HepG2 (cell line): ENCODE measurements around the gene SLC16A5. TPM values are rescaled to one million over a fixed set of nuclear protein-coding genes. Genes with fewer than 3 reads are reported as not detected.

Experiments
- AGO2 ChIP-seq: fragments of 200-400 bp; formaldehyde crosslinking; optimal IDR thresholded peaks from 2 replicates; pipeline ENCODE3; 2017; ENCODE audit warnings: mild to moderate bottlenecking, low read depth, low read length, moderate library complexity
- ATF7-NPFF ChIP-seq: sonication (generic); formaldehyde crosslinking; IDR thresholded peaks from 2 replicates; pipeline ENCODE4 v1.8.1; 2023; ENCODE audit warnings: mild to moderate bottlenecking, low read depth, missing genetic modification reagents, moderate library complexity
- BATF2 ChIP-seq: sonication (generic); formaldehyde crosslinking; IDR thresholded peaks from 2 replicates; pipeline ENCODE4 v1.8.0; 2022; ENCODE audit warnings: mild to moderate bottlenecking, missing genetic modification reagents, moderate library complexity
- HNRNPL ChIP-seq: fragments of 200-400 bp; formaldehyde crosslinking; IDR thresholded peaks from 2 replicates; pipeline ENCODE4 v1.6.1; 2017; ENCODE audit warnings: mild to moderate bottlenecking, low read depth, low read length
- MBD4 ChIP-seq: IDR thresholded peaks from 2 replicates; pipeline ENCODE4 v1.6.1; 2012; ENCODE audit warnings: low read length, inconsistent platforms, borderline replicate concordance
- NCOA5 ChIP-seq: sonication (generic); formaldehyde crosslinking; IDR thresholded peaks from 2 replicates; pipeline ENCODE4 v1.4.0; 2020; ENCODE audit warnings: missing genetic modification reagents
- NR2F2 ChIP-seq: IDR thresholded peaks from 2 replicates; pipeline ENCODE4 v1.6.1; 2012; ENCODE audit warnings: low read depth, inconsistent platforms, borderline replicate concordance
- RBFOX2 ChIP-seq: fragments of 200-400 bp; formaldehyde crosslinking; IDR thresholded peaks from 2 replicates; pipeline ENCODE4 v1.6.1; 2017; ENCODE audit warnings: low read depth, mild to moderate bottlenecking, low read length
- RFXAP ChIP-seq: sonication (generic); formaldehyde crosslinking; IDR thresholded peaks from 2 replicates; pipeline ENCODE4 v1.4.0; 2020; ENCODE audit warnings: missing genetic modification reagents, borderline replicate concordance
- SMAD1 ChIP-seq: sonication (generic); formaldehyde crosslinking; IDR thresholded peaks from 2 replicates; pipeline ENCODE4 v1.4.0; 2020; ENCODE audit warnings: missing genetic modification reagents, low read depth, mild to moderate bottlenecking, borderline replicate concordance
- TGIF2 ChIP-seq: IDR thresholded peaks from 2 replicates; pipeline ENCODE4 v1.6.1; 2016; ENCODE audit warnings: control low read depth, missing compliant biosample characterization
- THAP7 ChIP-seq: sonication (generic); formaldehyde crosslinking; IDR thresholded peaks from 2 replicates; pipeline ENCODE4 v1.8.1; 2023; ENCODE audit warnings: mild to moderate bottlenecking, missing genetic modification reagents
- ZBTB20 ChIP-seq: sonication (generic); formaldehyde crosslinking; IDR thresholded peaks from 2 replicates; pipeline ENCODE4 v1.8.1; 2023; ENCODE audit warnings: missing genetic modification reagents, low read depth, mild to moderate bottlenecking, borderline replicate concordance
- ZBTB38 ChIP-seq: sonication (generic); formaldehyde crosslinking; IDR thresholded peaks from 2 replicates; pipeline ENCODE4 v1.5.1; 2020; ENCODE audit warnings: mild to moderate bottlenecking, missing genetic modification reagents
- ZFP41 ChIP-seq: sonication (generic); formaldehyde crosslinking; IDR thresholded peaks from 2 replicates; pipeline ENCODE4 v1.4.0; 2020; ENCODE audit warnings: mild to moderate bottlenecking, missing genetic modification reagents, borderline replicate concordance
- ZNF101 ChIP-seq: sonication (generic); formaldehyde crosslinking; IDR thresholded peaks from 2 replicates; pipeline ENCODE4 v1.4.0; 2020; ENCODE audit warnings: mild to moderate bottlenecking, low read depth, missing genetic modification reagents, borderline replicate concordance
- ZNF136 ChIP-seq: sonication (generic); formaldehyde crosslinking; IDR thresholded peaks from 2 replicates; pipeline ENCODE4 v1.8.1; 2022; ENCODE audit warnings: low read depth, mild to moderate bottlenecking, moderate library complexity, missing genetic modification reagents
- ZNF180 ChIP-seq: sonication (generic); formaldehyde crosslinking; IDR thresholded peaks from 2 replicates; pipeline ENCODE4 v1.4.0; 2020; ENCODE audit warnings: low read depth, missing genetic modification reagents, borderline replicate concordance
- ZNF572 ChIP-seq: sonication (generic); formaldehyde crosslinking; IDR thresholded peaks from 2 replicates; pipeline ENCODE4 v1.5.1; 2020; ENCODE audit warnings: mild to moderate bottlenecking, missing genetic modification reagents
- ZNF615 ChIP-seq: sonication (generic); formaldehyde crosslinking; IDR thresholded peaks from 2 replicates; pipeline ENCODE4 v1.5.0; 2020; ENCODE audit warnings: mild to moderate bottlenecking, missing genetic modification reagents, borderline replicate concordance
- ZNF816 ChIP-seq: sonication (generic); formaldehyde crosslinking; IDR thresholded peaks from 2 replicates; pipeline ENCODE4 v1.8.0; 2022; ENCODE audit warnings: missing genetic modification reagents, mild to moderate bottlenecking, borderline replicate concordance
- ZNF879 ChIP-seq: sonication (generic); formaldehyde crosslinking; IDR thresholded peaks from 2 replicates; pipeline ENCODE4 v1.8.1; 2023; ENCODE audit warnings: missing genetic modification reagents
- polyA plus RNA-seq, 8 experiments: library from polyadenylated mRNA; depleted of rRNA in 3 of 8; stranded (reverse) in 7 of 8; unstranded in 1 of 8; fragments of >200 nt; fragmentation: Illumina TruSeq in 4 of 8; extraction: Trizol in 4 of 8; gene quantifications; 2 replicates each; pipeline versions ENCODE4 v1.2.1 to v1.2.3, GENCODE V29; 2011 to 2016; ENCODE audit warnings: low read depth in 4 of 8, missing spikeins in 1 of 8, mixed read lengths in 1 of 8; ENCODE audit not compliant: insufficient read depth in 1 of 8
- total RNA-seq, 5 experiments: library from RNA; depleted of rRNA; stranded (reverse); fragments of >200 nt; fragmentation: Illumina TruSeq; extraction: Trizol; gene quantifications; 2 replicates each; pipeline ENCODE4 v1.2.3, GENCODE V29; 2016; ENCODE audit warnings: low read depth in 1 of 5

SLC16A5 gene
- total and polyA plus RNA-seq, 2 of the 13 experiments (the other 11 are each of a cell fraction or from before 2014, with no cell fraction given): 0.69 to 5.6 TPM

GRCh38 chr17:75130059-75130631 lies 42.4 kb downstream of the SLC16A5 start (continued):
- TF ChIP-seq THAP7 (0 out of 2 replicates have a peak, but pooled peaks have one; percentile 61), ZNF136 (CRISPR knock-in tag) (0 out of 2 replicates have a peak, but pooled peaks have one; percentile 17), ZBTB38 (peak; percentile 52; the same call in 1 of the 2 replicates), ZNF572 (0 out of 2 replicates have a peak, but pooled peaks have one; percentile 18), MBD4 (no peak), SMAD1 (CRISPR knock-in tag) (0 out of 2 replicates have a peak, but pooled peaks have one; percentile 6), RBFOX2 (peak; percentile 75), BATF2 (CRISPR knock-in tag) (0 out of 2 replicates have a peak, but pooled peaks have one; percentile 36), ZFP41 (CRISPR knock-in tag) (no peak), HNRNPL (0 out of 2 replicates have a peak, but pooled peaks have one; percentile 35), ZNF816 (no peak), TGIF2 (CRISPR knock-in tag) (0 out of 2 replicates have a peak, but pooled peaks have one; percentile 10), NR2F2 (0 out of 2 replicates have a peak, but pooled peaks have one; percentile 2), ZNF615 (0 out of 2 replicates have a peak, but pooled peaks have one; percentile 21), ATF7-NPFF (CRISPR knock-in tag) (no peak; the same call in 1 of the 2 replicates), ZNF879 (CRISPR knock-in tag) (0 out of 2 replicates have a peak, but pooled peaks have one; percentile 58), ZBTB20 (CRISPR knock-in tag) (no peak), ZNF180 (CRISPR knock-in tag) (no peak), ZNF101 (CRISPR knock-in tag) (no peak), AGO2 (peak; percentile 89), NCOA5 (CRISPR knock-in tag) (no peak), RFXAP (CRISPR knock-in tag) (0 out of 2 replicates have a peak, but pooled peaks have one; percentile 2)
